H1 (cell line): ENCODE results near the gene CEP89. TPM values are rescaled to one million over a fixed set of nuclear protein-coding genes. Genes with fewer than 3 reads are reported as not detected.

Experiments used
- CTCF ChIA-PET: fragments of 300-600 bp; sonication (Branson Sonifier 250); formaldehyde crosslinking; loops from one replicate; lab custom pipeline; 2021; ENCODE audit not compliant: partially characterized antibody; lab: Charles Lee
- POLR2A ChIA-PET: fragments of 300-600 bp; sonication (Branson Sonifier 250); formaldehyde crosslinking; loops from one replicate; lab custom pipeline; 2021; ENCODE audit warnings: inconsistent platforms; ENCODE audit not compliant: partially characterized antibody; lab: Charles Lee
- DNase-seq, 2 experiments: peaks; one replicate each; pipeline versions ENCODE4 v3.0.0 to v3.0.0-alpha.2; 2010 to 2022; ENCODE audit warnings: low spot score in 2 of 2, low read depth in 1 of 2, mixed read lengths in 1 of 2
- FAIRE-seq: peaks from 2 replicates; lab custom pipeline; 2011; peaks lifted over from hg19 to GRCh38; lab: Jason Lieb, UNC
- H2AFZ ChIP-seq: 2 replicates; pipeline ENCODE4 v1.8.1; 2012; ENCODE audit warnings: low read length, inconsistent platforms
- H2AK5ac ChIP-seq: 2 replicates; pipeline ENCODE4 v1.6.1; 2013; ENCODE audit warnings: low read depth, low read length
- H2BK120ac ChIP-seq: replicated peaks from 2 replicates; pipeline ENCODE3; 2013; ENCODE audit warnings: low read depth, low read length, inconsistent platforms
- H2BK12ac ChIP-seq: 2 replicates; pipeline ENCODE4 v1.6.1; 2013; ENCODE audit warnings: low read depth, low read length
- H2BK15ac ChIP-seq: 2 replicates; pipeline ENCODE4 v1.6.1; 2013; ENCODE audit warnings: low read length
- H2BK20ac ChIP-seq: 2 replicates; pipeline ENCODE4 v1.6.1; 2013; ENCODE audit warnings: low read length
- H2BK5ac ChIP-seq: 2 replicates; pipeline ENCODE4 v1.6.1; 2013; ENCODE audit warnings: low read depth, low read length
- H3K14ac ChIP-seq: 2 replicates; pipeline ENCODE4 v1.6.1; 2013; ENCODE audit warnings: inconsistent platforms; ENCODE audit not compliant: insufficient read length
- H3K18ac ChIP-seq: 2 replicates; pipeline ENCODE4 v1.6.1; 2013; ENCODE audit warnings: low read length; ENCODE audit errors: extremely low read depth
- H3K23ac ChIP-seq: 2 replicates; pipeline ENCODE4 v1.6.1; 2013; ENCODE audit warnings: inconsistent platforms; ENCODE audit not compliant: insufficient read length
- H3K23me2 ChIP-seq: 2 replicates; pipeline ENCODE4 v1.6.1; 2013; ENCODE audit warnings: low read depth, low read length
- H3K27ac ChIP-seq: 2 replicates; pipeline ENCODE4 v1.6.1; 2011; ENCODE audit warnings: low read depth, low read length, inconsistent platforms
- H3K27me3 ChIP-seq, 4 experiments: replicated peaks in 1 of 4; 1 replicate in 1 of 4; 2 replicates in 3 of 4; pipeline versions ENCODE4 v1.6.1 to v1.8.1; 2011 to 2013; ENCODE audit warnings: low read length in 3 of 4, mild to moderate bottlenecking in 3 of 4, inconsistent platforms in 2 of 4, mixed read lengths in 2 of 4, moderate library complexity in 1 of 4; ENCODE audit not compliant: control insufficient read depth in 3 of 4, insufficient read depth in 3 of 4; ENCODE audit errors: extremely low read depth in 1 of 4
- H3K36me3 ChIP-seq, 4 experiments: 2 replicates each; pipeline versions ENCODE4 v1.6.1 to v1.8.1; 2011 to 2013; ENCODE audit warnings: mild to moderate bottlenecking in 4 of 4, low read length in 3 of 4, moderate library complexity in 2 of 4, control low read depth in 1 of 4, inconsistent platforms in 1 of 4; ENCODE audit not compliant: insufficient read depth in 4 of 4, control insufficient read depth in 2 of 4
- H3K4ac ChIP-seq: replicated peaks from 2 replicates; pipeline ENCODE3; 2013; ENCODE audit warnings: low read length, low read depth, mixed read lengths, inconsistent platforms; ENCODE audit not compliant: insufficient read length
- H3K4me1 ChIP-seq, 4 experiments: replicated peaks in 1 of 4; 1 replicate in 1 of 4; 2 replicates in 3 of 4; pipeline versions ENCODE4 v1.6.1 to v1.8.1; 2011 to 2013; ENCODE audit warnings: low read length in 3 of 4, inconsistent platforms in 2 of 4, mixed read lengths in 1 of 4; ENCODE audit not compliant: insufficient read depth in 4 of 4, control insufficient read depth in 3 of 4
- H3K4me2 ChIP-seq, 2 experiments: 2 replicates each; pipeline versions ENCODE4 v1.6.1 to v1.8.1; 2011 to 2013; ENCODE audit warnings: low read depth in 2 of 2, low read length in 2 of 2, control low read depth in 1 of 2, inconsistent platforms in 1 of 2, mild to moderate bottlenecking in 1 of 2; ENCODE audit not compliant: insufficient read depth in 1 of 2
- H3K4me3 ChIP-seq, 4 experiments: fragments of 200-600, 300-600 bp in 1 of 4; sonication (generic), shearing (Covaris generic), sonication (Bioruptor Twin) in 1 of 4; 2 replicates each; pipeline versions ENCODE4 v1.5.1 to v1.8.1; 2011 to 2016; ENCODE audit warnings: low read length in 4 of 4, low read depth in 3 of 4, control low read depth in 2 of 4, inconsistent platforms in 2 of 4, mild to moderate bottlenecking in 2 of 4, mixed read lengths in 1 of 4, moderate library complexity in 1 of 4; ENCODE audit not compliant: insufficient read depth in 2 of 4; ENCODE audit errors: extremely low read depth in 1 of 4
- H3K56ac ChIP-seq: replicated peaks from 2 replicates; pipeline ENCODE3; 2013; ENCODE audit warnings: low read depth, mild to moderate bottlenecking, mixed read lengths, low read length, inconsistent platforms; ENCODE audit not compliant: insufficient read length
- H3K79me1 ChIP-seq: 2 replicates; pipeline ENCODE4 v1.6.1; 2013; ENCODE audit warnings: low read depth, low read length, control low read depth
- H3K79me2 ChIP-seq, 2 experiments: 2 replicates each; pipeline versions ENCODE4 v1.6.1 to v1.8.1; 2012 to 2013; ENCODE audit warnings: low read length in 2 of 2, mild to moderate bottlenecking in 2 of 2, inconsistent platforms in 1 of 2; ENCODE audit not compliant: insufficient read depth in 2 of 2, control insufficient read depth in 1 of 2
- H3K9ac ChIP-seq, 4 experiments: replicated peaks in 1 of 4; 1 replicate in 1 of 4; 2 replicates in 3 of 4; pipeline versions ENCODE4 v1.6.1 to v1.8.1; 2011 to 2013; ENCODE audit warnings: low read depth in 3 of 4, low read length in 3 of 4, control low read depth in 2 of 4, mild to moderate bottlenecking in 2 of 4, moderate library complexity in 2 of 4, inconsistent platforms in 1 of 4; ENCODE audit errors: extremely low read depth in 1 of 4
- H3K9me3 ChIP-seq, 2 experiments: 2 replicates each; pipeline versions ENCODE4 v1.6.1 to v1.8.1; 2012 to 2013; ENCODE audit warnings: mild to moderate bottlenecking in 2 of 2, moderate library complexity in 2 of 2, control low read depth in 1 of 2, inconsistent platforms in 1 of 2, low read depth in 1 of 2, low read length in 1 of 2, mixed read lengths in 1 of 2; ENCODE audit not compliant: insufficient read depth in 2 of 2
- H4K20me1 ChIP-seq, 2 experiments: replicated peaks in 1 of 2; 2 replicates each; pipeline versions ENCODE3 to v1.8.1; 2011 to 2013; ENCODE audit warnings: inconsistent platforms in 2 of 2, low read length in 2 of 2, mild to moderate bottlenecking in 1 of 2; ENCODE audit not compliant: insufficient read depth in 2 of 2, control insufficient read depth in 1 of 2
- H4K5ac ChIP-seq: 2 replicates; pipeline ENCODE4 v1.6.1; 2013; ENCODE audit warnings: low read length, low read depth, mixed read lengths, inconsistent platforms; ENCODE audit not compliant: insufficient read length
- H4K8ac ChIP-seq: 2 replicates; pipeline ENCODE4 v1.8.0; 2013; ENCODE audit warnings: mild to moderate bottlenecking, moderate library complexity, low read length, inconsistent platforms; ENCODE audit not compliant: insufficient read depth; ENCODE audit errors: extremely low read depth
- H4K91ac ChIP-seq: replicated peaks from 2 replicates; pipeline ENCODE3; 2013; ENCODE audit warnings: low read length, mixed read lengths, inconsistent platforms; ENCODE audit not compliant: insufficient read length
- CBX5 ChIP-seq: fragments of 300-800, 300-1000 bp; sonication (generic); IDR thresholded peaks from 2 replicates; pipeline ENCODE4 v1.7.1; 2016; ENCODE audit warnings: antibody characterized with exemption, low read length, low read depth
- CTCF ChIP-seq, 3 experiments: IDR thresholded peaks; 1 replicate in 2 of 3; 2 replicates in 1 of 3; pipeline versions ENCODE4 v1.5.1 to v1.6.1; 2011; ENCODE audit warnings: low read length in 3 of 3, mild to moderate bottlenecking in 3 of 3, inconsistent platforms in 2 of 3, low read depth in 1 of 3, moderate library complexity in 1 of 3; ENCODE audit not compliant: insufficient read depth in 1 of 3; ENCODE audit errors: control extremely low read depth in 1 of 3
- GABPA ChIP-seq: IDR thresholded peaks from 2 replicates; pipeline ENCODE4 v1.6.1; 2011; ENCODE audit warnings: mild to moderate bottlenecking, low read length, moderate library complexity, borderline replicate concordance; ENCODE audit not compliant: insufficient read depth
- RAD21 ChIP-seq, 2 experiments: IDR thresholded peaks in 1 of 2; conservative IDR thresholded peaks in 1 of 2; 2 replicates each; pipeline ENCODE4 v1.6.1; 2011; ENCODE audit warnings: low read depth in 2 of 2, low read length in 2 of 2, improper control_type of control experiment in 1 of 2, inconsistent platforms in 1 of 2, mild to moderate bottlenecking in 1 of 2, moderate library complexity in 1 of 2
- SP2 ChIP-seq: IDR thresholded peaks from 2 replicates; pipeline ENCODE4 v1.6.1; 2012; ENCODE audit warnings: mild to moderate bottlenecking, low read length, inconsistent platforms
- WGBS, 2 experiments: shearing (Covaris generic) in 1 of 2; methylation state at CpG; one replicate each; pipeline versions ENCODE4 v1.1.6 to v1.1.7; 2013 to 2015; ENCODE audit warnings: low lambda C conversion rate in 2 of 2, mixed read lengths in 2 of 2, inconsistent platforms in 1 of 2, low coverage in 1 of 2, missing lambda C conversion rate in 1 of 2; ENCODE audit not compliant: insufficient replicate concordance in 2 of 2, insufficient coverage in 1 of 2, insufficient read length in 1 of 2; ENCODE audit errors: extremely low coverage in 1 of 2, missing lambda C conversion rate in 1 of 2; 5-methylcytosine and 5-hydroxymethylcytosine counted together
- polyA plus RNA-seq, 7 experiments: library from polyadenylated mRNA; depleted of rRNA in 3 of 7; stranded (reverse) in 5 of 7; unstranded in 2 of 7; fragments of >200 nt in 5 of 7; fragments of 200-250 nt in 2 of 7; gene quantifications; 1 replicate in 5 of 7; 2 replicates in 1 of 7; 4 replicates in 1 of 7; pipeline versions ENCODE4 v1.2.1 to v1.2.3, GENCODE V29; 2011 to 2013; ENCODE audit warnings: missing spikeins in 2 of 7, mixed read lengths in 2 of 7
- total RNA-seq: library from RNA; stranded (reverse); fragmentation: NEBNext Ultra II Directional; extraction: Animal tissue kit (Norgen Biotek cat#: 25700); gene quantifications from 2 replicates; pipeline ENCODE4 v1.2.1, GENCODE V29; 2021

Gene CEP89
- total and polyA plus RNA-seq, 2 of the 8 experiments (the other 6 are each of a cell fraction or from before 2014, with no cell fraction given), result 23.0 to 23.6 TPM

DNA sequence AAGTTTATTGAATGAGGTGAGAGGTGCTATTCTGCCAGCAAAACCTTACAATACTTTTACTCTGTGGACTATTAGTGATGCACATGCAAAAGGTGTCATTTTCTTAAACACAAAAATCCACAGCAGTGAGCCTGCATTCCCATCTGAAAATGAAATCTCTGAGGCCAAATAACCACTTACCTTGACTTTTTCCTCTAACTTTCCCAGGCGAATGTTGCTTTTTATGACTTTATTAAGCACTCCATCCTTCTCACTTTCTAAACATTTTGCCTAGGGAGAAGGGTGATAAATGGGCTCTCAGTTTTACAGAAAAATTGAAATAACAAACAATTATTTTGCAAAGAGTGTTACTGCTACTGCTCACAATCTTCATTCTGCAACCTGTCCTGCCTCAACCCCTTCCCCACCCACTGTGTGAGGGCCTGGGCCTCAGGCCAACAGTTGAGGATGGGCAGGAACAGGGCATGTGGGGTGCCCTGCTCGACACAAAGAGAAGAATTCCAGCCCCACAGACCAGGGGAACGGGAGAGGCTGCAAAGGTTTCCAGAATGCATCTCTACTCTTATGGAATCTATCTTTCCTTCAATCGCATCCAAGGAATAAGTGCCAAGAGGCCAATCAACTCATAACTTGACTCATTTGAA, 84.1 kb downstream of the CEP89 start:
- H3K79me1 ChIP-seq, result no peaks in the 10 kb centered on the region; the same call in 1 of the 2 replicates
- no peaks in the 10 kb centered on the region for H3K79me2 ChIP-seq
- no peak overlapping the region for H3K4ac ChIP-seq
- no peak overlapping the region for H3K27ac ChIP-seq
- H2BK5ac ChIP-seq, result no peak overlapping the region
- H3K9me3 ChIP-seq, result 0 out of 4 replicates have a peak, but pooled peaks cover 3 to 4% of the 10 kb centered on the region in 2 experiments
- POLR2A ChIA-PET, result no interaction called here
- no peak overlapping the region for H3K14ac ChIP-seq
- no peaks in the 10 kb centered on the region for H4K20me1 ChIP-seq
- H3K18ac ChIP-seq, result no peak overlapping the region
- 82% methylated on average over 4 of the region's 4 CpGs; no CpG with 5 or more reads in 1 of the 2 experiments for WGBS, 2 experiments
- no peaks in the 10 kb centered on the region for H3K27me3 ChIP-seq
- CTCF ChIA-PET, result interaction anchor here (0.7 kb wide), 1 partner anchor 1185 kb away, joined by 4 read pairs; no protein-coding TSS in a partner anchor
- H3K23ac ChIP-seq, result no peak overlapping the region
- DNase-seq, result no peak
- H4K5ac ChIP-seq, result no peak overlapping the region
- H3K23me2 ChIP-seq, result no peaks in the 10 kb centered on the region
- H2BK12ac ChIP-seq, result no peak overlapping the region
- no peak for FAIRE-seq
- H2AFZ ChIP-seq, result no peak overlapping the region
- no peak overlapping the region for H3K9ac ChIP-seq
- H3K4me1 ChIP-seq, result no peaks in the 10 kb centered on the region
- no peak overlapping the region for H2BK120ac ChIP-seq
- no peak overlapping the region for H2AK5ac ChIP-seq
- peaks cover 0 to 3% (median 0%) of the 10 kb centered on the region in 4 experiments; a peak in 2 of 8 replicates for H3K36me3 ChIP-seq
- no peak overlapping the region for H3K56ac ChIP-seq
- H3K4me2 ChIP-seq, result no peak overlapping the region
- H4K8ac ChIP-seq, result no peak overlapping the region
- H3K4me3 ChIP-seq, result no peak overlapping the region
- no peak overlapping the region for H4K91ac ChIP-seq
- no peak overlapping the region for H2BK15ac ChIP-seq
- no peak overlapping the region for H2BK20ac ChIP-seq
- no peak for TF ChIP-seq SP2
- TF ChIP-seq CTCF (IDR thresholded peaks at IDR 0.05; ENCODE audit: control extremely low read depth in 1 of 3, insufficient read depth in 1 of 3, low read depth in 1 of 3, low read length in 3 of 3), result no peak
- TF ChIP-seq GABPA, result no peak
- TF ChIP-seq CBX5, result no peak
- TF ChIP-seq RAD21 (IDR thresholded peaks at IDR 0.05 in 1 of 2, conservative IDR thresholded peaks at IDR 0.05 in 1 of 2; ENCODE audit: low read depth in 2 of 2, low read length in 2 of 2), result no peak
